HCEC 1CT (cell line): ENCODE data around the gene VASH1.

Experiments used
- DNase-seq: peaks from one replicate; pipeline ENCODE4 v3.0.0-alpha.2; 2017

Gene VASH1

GRCh38 chr14:76772300-76773187 is 11.3 kb downstream of the VASH1 start:
- DNase-seq: no peak

GRCh38 chr14:76773188-76773885 is 12.1 kb downstream of the VASH1 start:
- peak; percentile 62 for DNase-seq

- DNase-seq: no peak
Observed at GRCh38 chr14:76773956-76774820, 12.9 kb downstream of the VASH1 start.

- no peak for DNase-seq
Observed at GRCh38 chr14:76774821-76775694, 13.8 kb downstream of the VASH1 start.

GRCh38 chr14:76775695-76776427 is 14.6 kb downstream of the VASH1 start:
- no peak for DNase-seq

GRCh38 chr14:76776428-76777251 is 15.4 kb downstream of the VASH1 start:
- no peak for DNase-seq

GRCh38 chr14:76777721-76778120 is 16.5 kb downstream of the VASH1 start:
- no peak for DNase-seq

- no peak for DNase-seq
Observed at GRCh38 chr14:76778546-76779215, 17.4 kb downstream of the VASH1 start.

GRCh38 chr14:76779221-76780057 is 18.2 kb downstream of the VASH1 start:
- no peak for DNase-seq

- DNase-seq: no peak
Observed at GRCh38 chr14:76780058-76780345, 18.7 kb downstream of the VASH1 start.

- DNase-seq: no peak
Observed at GRCh38 chr14:76780360-76780759, 19.1 kb downstream of the VASH1 start.

- no peak for DNase-seq
Observed at GRCh38 chr14:76780875-76781647, 19.8 kb downstream of the VASH1 start.

- DNase-seq: no peak
Observed at GRCh38 chr14:76781648-76782051, 20.4 kb downstream of the VASH1 start.

- DNase-seq: no peak
Observed at GRCh38 chr14:76782115-76782884, 21.0 kb downstream of the VASH1 start.

GRCh38 chr14:76782885-76783566 is 21.8 kb downstream of the VASH1 start:
- no peak for DNase-seq

GRCh38 chr14:76784266-76784874 is 23.1 kb downstream of the VASH1 start:
- no peak for DNase-seq
